ENCODE results near the gene NME2.

The NME2 gene

GRCh38 chr17:51203838-51204237, 37.6 kb downstream of the NME2 start:
- DNase-seq (ENCODE audit: low read depth in 2 of 2) = no peak

GRCh38 chr17:51214920-51215319, 48.7 kb downstream of the NME2 start:
- DNase-seq (ENCODE audit: low read depth in 2 of 2) = no peak

- DNase-seq (ENCODE audit: low read depth in 2 of 2) = no peak
Observed at GRCh38 chr17:51217946-51218345, 51.7 kb downstream of the NME2 start.

GRCh38 chr17:51221322-51221721, 55.1 kb downstream of the NME2 start:
- DNase-seq (ENCODE audit: low read depth in 2 of 2) = no peak

All from stimulated activated CD8-positive, alpha-beta memory T cell treated with anti-CD3 and anti-CD28 coated beads, Interleukin-7, amount 100 ng/mL, for 1 hour (primary cell).